Astrocyte of the spinal cord (primary cell): ENCODE measurements around the gene DUSP14.
"Not testable (repeated sequence)": the region's sequence is repeated elsewhere in the genome, so short reads cannot be mapped to it uniquely, and the experiment has no call there.

Experiments
- DNase-seq: peaks from one replicate; pipeline ENCODE4 v3.0.0; 2011; ENCODE audit warnings: low read depth, low spot score
- H3K4me3 ChIP-seq: 2 replicates; pipeline ENCODE4 v1.5.1; 2011; ENCODE audit warnings: low read depth, mild to moderate bottlenecking, low read length, moderate library complexity
- CTCF ChIP-seq: IDR thresholded peaks from 2 replicates; pipeline ENCODE4 v1.5.1; 2012; ENCODE audit warnings: low read depth, mild to moderate bottlenecking, low read length, inconsistent platforms
- in situ Hi-C: cut with HindIII; loops from 2 replicates; pipeline ENCODE4 v1.10.0; 2017; ENCODE audit warnings: low sequenced_read_pairs

DUSP14 gene, protein sequence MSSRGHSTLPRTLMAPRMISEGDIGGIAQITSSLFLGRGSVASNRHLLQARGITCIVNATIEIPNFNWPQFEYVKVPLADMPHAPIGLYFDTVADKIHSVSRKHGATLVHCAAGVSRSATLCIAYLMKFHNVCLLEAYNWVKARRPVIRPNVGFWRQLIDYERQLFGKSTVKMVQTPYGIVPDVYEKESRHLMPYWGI

DNA sequence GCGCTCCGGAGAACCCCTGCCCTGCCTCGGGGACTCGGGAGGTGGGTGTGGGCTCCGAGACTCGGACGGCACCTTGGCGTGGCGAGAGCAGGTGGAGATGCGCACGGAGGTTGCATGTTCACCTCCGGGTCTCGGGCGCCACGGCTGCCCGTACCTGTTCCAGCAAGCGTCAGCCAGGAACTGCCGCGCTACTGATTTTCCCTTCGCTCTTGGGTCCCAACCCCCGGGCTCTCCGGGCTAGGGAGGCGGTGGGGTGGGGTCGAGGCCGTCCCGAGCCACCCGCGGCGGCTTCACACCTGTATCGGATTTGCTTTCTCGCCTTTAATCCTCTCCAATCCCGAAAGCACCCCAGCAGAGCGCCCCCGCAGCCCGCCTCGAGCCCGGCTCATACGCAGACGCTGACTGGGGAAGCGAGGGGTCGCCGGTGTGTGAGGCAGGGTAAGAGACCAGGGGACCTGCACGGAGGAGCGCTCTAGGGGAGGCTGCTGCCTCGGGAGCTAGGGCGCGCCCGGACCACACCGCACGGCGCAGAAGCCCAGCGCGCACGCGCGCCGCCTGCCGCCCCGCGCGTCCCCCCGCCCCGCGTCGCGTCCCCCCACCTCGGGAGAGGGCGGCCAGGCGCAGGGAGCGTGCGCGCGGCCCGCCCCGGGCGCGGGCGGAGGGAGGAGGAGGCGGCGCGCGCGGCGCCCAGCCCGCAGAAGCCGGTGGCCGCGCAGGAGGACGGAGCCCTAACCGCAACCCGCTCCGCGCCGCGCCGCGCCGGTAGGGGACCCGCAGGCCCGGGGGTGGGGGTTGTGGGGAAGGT, at the start of gene DUSP14:
Gene DUSP14 (plus strand): TSS at position 695 of the 805 bp plus-strand sequence. CDS start 22,382 bp downstream, outside the sequence.
- TF ChIP-seq CTCF, result no peak
- in situ Hi-C loops, result no loop called here
- peak; percentile 66 for DNase-seq
- H3K4me3 ChIP-seq, result peak within 1 kb of the TSS; percentile 85

GRCh38 chr17:37440424-37440823, 49.3 kb upstream of the DUSP14 start:
- in situ Hi-C loops, result no loop called here
- no peak for TF ChIP-seq CTCF
- DNase-seq, result no peak
- H3K4me3 ChIP-seq, result no peak overlapping the region

- DNase-seq, in situ Hi-C loops, H3K4me3 ChIP-seq: not testable (repeated sequence)
These were observed 48.2 kb upstream of the DUSP14 start for GRCh38 chr17:37441369-37442014.

DNA sequence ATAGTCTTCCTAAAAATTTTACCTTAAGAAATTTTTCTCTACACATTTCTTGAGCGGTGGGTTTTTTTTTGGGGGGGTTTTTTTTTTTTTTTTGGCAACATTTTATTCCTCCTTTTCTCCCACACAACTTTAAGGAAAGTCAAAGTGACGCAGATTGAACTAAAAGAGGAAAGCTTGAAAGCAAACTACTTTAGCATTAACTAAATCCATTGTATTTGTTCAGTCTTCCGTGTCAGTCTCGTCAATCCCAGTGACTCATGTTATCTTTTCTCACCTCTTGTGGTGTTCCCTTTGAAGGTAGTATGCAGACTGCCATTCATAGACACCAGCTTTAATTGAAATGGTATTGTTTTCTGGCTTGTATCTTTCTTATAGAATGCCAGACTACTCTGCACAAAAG, 43.7 kb upstream of the DUSP14 start:
- no peak for TF ChIP-seq CTCF
- in situ Hi-C loops, result no loop called here
- H3K4me3 ChIP-seq, result no peak overlapping the region
- DNase-seq, result peak; percentile 73

GRCh38 chr17:37447641-37448040, 42.0 kb upstream of the DUSP14 start:
- no peak for TF ChIP-seq CTCF

DNA sequence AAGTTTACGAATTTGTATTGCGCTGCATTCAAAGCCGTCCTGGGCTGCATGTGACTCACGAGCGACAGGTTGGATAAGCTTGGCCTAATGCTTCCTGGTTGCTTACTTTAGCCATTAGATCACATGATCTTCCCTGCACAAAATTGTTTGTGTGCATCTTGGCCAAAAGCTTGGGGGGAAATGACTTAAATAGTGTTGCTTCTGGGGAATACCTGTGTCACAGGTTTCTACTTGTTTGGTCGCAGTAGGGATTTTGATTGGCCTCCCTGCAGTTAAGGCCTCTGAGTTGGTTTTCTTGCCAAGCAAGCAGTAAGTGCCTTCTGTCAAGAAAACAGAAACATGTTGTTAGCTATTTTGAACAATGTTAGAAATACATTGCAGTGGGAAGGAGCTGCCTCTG, 39.6 kb upstream of the DUSP14 start:
- TF ChIP-seq CTCF, result no peak
- H3K4me3 ChIP-seq, result no peak overlapping the region
- no peak for DNase-seq
- in situ Hi-C loops, result no loop called here

More at GRCh38 chr17:37447641-37448040, 42.0 kb upstream of the DUSP14 start:
- in situ Hi-C loops, result no loop called here
- H3K4me3 ChIP-seq, result no peak overlapping the region
- DNase-seq, result peak; percentile 54

- in situ Hi-C loops, H3K4me3 ChIP-seq, DNase-seq: not testable (repeated sequence)
These were observed 31.9 kb upstream of the DUSP14 start for GRCh38 chr17:37457801-37458200.
